ENCODE measurements around the gene COL1A2. TPM values are rescaled to one million over a fixed set of nuclear protein-coding genes. Genes with fewer than 3 reads are reported as not detected.

The COL1A2 gene
- total RNA-seq, 1 donor from 2014 or later, result 11.2 TPM

- Histone ChIP-seq H3K4me3 (ENCODE audit: low read depth, low read length) (no peak overlapping the region), H3K36me3 (ENCODE audit: control insufficient read depth, insufficient read depth, low read length) (no peaks in the 10 kb centered on the region), H3K27me3 (ENCODE audit: control insufficient read depth, insufficient read depth, low read length) (no peaks in the 10 kb centered on the region)
- TF ChIP-seq CTCF (IDR thresholded peaks at IDR 0.05; ENCODE audit: insufficient read depth, low read length, poor library complexity, severe bottlenecking), result no peak
- DNase-seq (ENCODE audit: low read depth), result no peak
These were observed 51.6 kb downstream of the COL1A2 start for GRCh38 chr7:94446308-94446707.

GRCh38 chr7:94449151-94449725 lies 54.5 kb downstream of the COL1A2 start:
- peak; percentile 50 for TF ChIP-seq CTCF (IDR thresholded peaks at IDR 0.05; ENCODE audit: insufficient read depth, low read length, poor library complexity, severe bottlenecking)
- peak; percentile 5 for DNase-seq (ENCODE audit: low read depth)
- no peak overlapping the region for H3K4me3 ChIP-seq (ENCODE audit: low read depth, low read length)
- H3K36me3 ChIP-seq (ENCODE audit: control insufficient read depth, insufficient read depth, low read length), result no peaks in the 10 kb centered on the region
- H3K27me3 ChIP-seq (ENCODE audit: control insufficient read depth, insufficient read depth, low read length), result no peaks in the 10 kb centered on the region

GRCh38 chr7:94450044-94450697 lies 55.5 kb downstream of the COL1A2 start:
- no peak for TF ChIP-seq CTCF (IDR thresholded peaks at IDR 0.05; ENCODE audit: insufficient read depth, low read length, poor library complexity, severe bottlenecking)
- no peak overlapping the region for H3K4me3 ChIP-seq (ENCODE audit: low read depth, low read length)
- DNase-seq (ENCODE audit: low read depth), result no peak
- no peaks in the 10 kb centered on the region for H3K36me3 ChIP-seq (ENCODE audit: control insufficient read depth, insufficient read depth, low read length)
- H3K27me3 ChIP-seq (ENCODE audit: control insufficient read depth, insufficient read depth, low read length), result no peaks in the 10 kb centered on the region

GRCh38 chr7:94451187-94451586 lies 56.5 kb downstream of the COL1A2 start:
- Histone ChIP-seq H3K27me3 (ENCODE audit: control insufficient read depth, insufficient read depth, low read length) (no peaks in the 10 kb centered on the region), H3K4me3 (ENCODE audit: low read depth, low read length) (no peak overlapping the region), H3K36me3 (ENCODE audit: control insufficient read depth, insufficient read depth, low read length) (no peaks in the 10 kb centered on the region)
- TF ChIP-seq CTCF (IDR thresholded peaks at IDR 0.05; ENCODE audit: insufficient read depth, low read length, poor library complexity, severe bottlenecking), result no peak
- no peak for DNase-seq (ENCODE audit: low read depth)

- H3K36me3 ChIP-seq (ENCODE audit: control insufficient read depth, insufficient read depth, low read length), result no peaks in the 10 kb centered on the region
- TF ChIP-seq CTCF (IDR thresholded peaks at IDR 0.05; ENCODE audit: insufficient read depth, low read length, poor library complexity, severe bottlenecking), result no peak
- no peak overlapping the region for H3K4me3 ChIP-seq (ENCODE audit: low read depth, low read length)
- H3K27me3 ChIP-seq (ENCODE audit: control insufficient read depth, insufficient read depth, low read length), result no peaks in the 10 kb centered on the region
- no peak for DNase-seq (ENCODE audit: low read depth)
These were observed 57.5 kb downstream of the COL1A2 start for GRCh38 chr7:94452239-94452638.

- H3K36me3 ChIP-seq (ENCODE audit: control insufficient read depth, insufficient read depth, low read length), result no peaks in the 10 kb centered on the region
- no peak for DNase-seq (ENCODE audit: low read depth)
- H3K4me3 ChIP-seq (ENCODE audit: low read depth, low read length), result no peak overlapping the region
- H3K27me3 ChIP-seq (ENCODE audit: control insufficient read depth, insufficient read depth, low read length), result no peaks in the 10 kb centered on the region
- TF ChIP-seq CTCF (IDR thresholded peaks at IDR 0.05; ENCODE audit: insufficient read depth, low read length, poor library complexity, severe bottlenecking), result no peak
These were observed 59.2 kb downstream of the COL1A2 start for GRCh38 chr7:94453898-94454297.
